ENCODE data around the gene TGFBI. TPM values are rescaled to one million over a fixed set of nuclear protein-coding genes. Genes with fewer than 3 reads are reported as not detected.

Gene TGFBI
- total RNA-seq, 1 donor = 281 TPM

GRCh38 chr5:135993880-135994636 is 34.7 kb upstream of the TGFBI start:
- no peak overlapping the region for H3K4me3 ChIP-seq (ENCODE audit: low read depth, low read length)
- peak; percentile 99 for DNase-seq (ENCODE audit: low read depth)
- TF ChIP-seq, protein P1, sequence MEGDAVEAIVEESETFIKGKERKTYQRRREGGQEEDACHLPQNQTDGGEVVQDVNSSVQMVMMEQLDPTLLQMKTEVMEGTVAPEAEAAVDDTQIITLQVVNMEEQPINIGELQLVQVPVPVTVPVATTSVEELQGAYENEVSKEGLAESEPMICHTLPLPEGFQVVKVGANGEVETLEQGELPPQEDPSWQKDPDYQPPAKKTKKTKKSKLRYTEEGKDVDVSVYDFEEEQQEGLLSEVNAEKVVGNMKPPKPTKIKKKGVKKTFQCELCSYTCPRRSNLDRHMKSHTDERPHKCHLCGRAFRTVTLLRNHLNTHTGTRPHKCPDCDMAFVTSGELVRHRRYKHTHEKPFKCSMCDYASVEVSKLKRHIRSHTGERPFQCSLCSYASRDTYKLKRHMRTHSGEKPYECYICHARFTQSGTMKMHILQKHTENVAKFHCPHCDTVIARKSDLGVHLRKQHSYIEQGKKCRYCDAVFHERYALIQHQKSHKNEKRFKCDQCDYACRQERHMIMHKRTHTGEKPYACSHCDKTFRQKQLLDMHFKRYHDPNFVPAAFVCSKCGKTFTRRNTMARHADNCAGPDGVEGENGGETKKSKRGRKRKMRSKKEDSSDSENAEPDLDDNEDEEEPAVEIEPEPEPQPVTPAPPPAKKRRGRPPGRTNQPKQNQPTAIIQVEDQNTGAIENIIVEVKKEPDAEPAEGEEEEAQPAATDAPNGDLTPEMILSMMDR (IDR thresholded peaks at IDR 0.05; ENCODE audit: insufficient read depth, low read depth, low read length) = no peak

- TF ChIP-seq, protein P1 (IDR thresholded peaks at IDR 0.05; ENCODE audit: insufficient read depth, low read depth, low read length) = no peak
- DNase-seq (ENCODE audit: low read depth) = no peak
- no peak overlapping the region for H3K4me3 ChIP-seq (ENCODE audit: low read depth, low read length)
Observed at GRCh38 chr5:135995976-135996375, 32.8 kb upstream of the TGFBI start.

- TF ChIP-seq, protein P1 (IDR thresholded peaks at IDR 0.05; ENCODE audit: insufficient read depth, low read depth, low read length) = no peak
- H3K4me3 ChIP-seq (ENCODE audit: low read depth, low read length) = no peak overlapping the region
- DNase-seq (ENCODE audit: low read depth) = no peak
Observed at GRCh38 chr5:135996611-135997010, 32.2 kb upstream of the TGFBI start.

GRCh38 chr5:135997673-135998335 is 31.0 kb upstream of the TGFBI start:
- no peak overlapping the region for H3K4me3 ChIP-seq (ENCODE audit: low read depth, low read length)
- TF ChIP-seq, protein P1 (IDR thresholded peaks at IDR 0.05; ENCODE audit: insufficient read depth, low read depth, low read length) = no peak
- DNase-seq (ENCODE audit: low read depth) = no peak

- no peak for DNase-seq (ENCODE audit: low read depth)
- TF ChIP-seq, protein P1 (IDR thresholded peaks at IDR 0.05; ENCODE audit: insufficient read depth, low read depth, low read length) = no peak
- no peak overlapping the region for H3K4me3 ChIP-seq (ENCODE audit: low read depth, low read length)
Observed at GRCh38 chr5:135998889-135999288, 29.9 kb upstream of the TGFBI start.

DNA sequence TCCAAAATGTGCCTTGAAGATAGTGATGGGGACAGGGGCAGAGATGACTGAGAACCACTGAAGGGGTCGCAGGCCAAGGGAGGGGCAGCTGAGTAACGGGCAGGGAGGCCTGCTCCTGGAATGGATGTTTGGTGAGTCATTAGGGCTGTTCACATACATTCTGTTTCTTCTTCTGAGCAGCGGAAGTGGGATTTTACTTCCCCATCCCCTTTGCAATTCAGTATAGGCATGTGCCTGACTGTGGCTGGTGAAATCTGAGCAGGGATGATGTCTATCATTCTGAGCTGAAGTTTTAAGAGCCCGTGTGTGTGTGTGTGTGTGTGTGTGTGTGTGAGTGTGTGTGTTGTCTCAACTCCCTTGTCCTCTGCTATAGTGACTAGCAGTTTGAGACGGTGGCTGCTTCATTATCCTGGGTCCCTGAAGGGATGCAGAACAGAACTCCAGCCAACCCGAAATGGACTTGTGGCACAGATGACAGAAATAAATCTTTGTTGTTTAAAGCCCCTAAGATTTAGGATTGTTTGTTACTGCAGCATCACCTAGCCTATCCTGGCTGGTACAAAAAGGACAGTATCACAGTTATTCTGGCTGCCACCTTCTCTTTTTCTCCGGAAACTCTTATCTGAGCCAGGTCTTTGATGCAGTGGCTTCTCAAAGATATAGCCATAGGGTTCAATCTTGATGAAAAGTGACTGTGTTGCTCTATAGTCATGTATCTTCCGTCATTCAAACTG is 29.2 kb upstream of the TGFBI start:
- H3K4me3 ChIP-seq (ENCODE audit: low read depth, low read length) = no peak overlapping the region
- DNase-seq (ENCODE audit: low read depth) = peak; percentile 85
- TF ChIP-seq, protein P1 (IDR thresholded peaks at IDR 0.05; ENCODE audit: insufficient read depth, low read depth, low read length) = no peak
